Skeletal muscle cell (primary cell): ENCODE measurements around the gene OVCH2.
"Not testable (repeated sequence)": the region's sequence is repeated elsewhere in the genome, so short reads cannot be mapped to it uniquely, and the experiment has no call there.

ENCODE experiments used
- DNase-seq: peaks from one replicate; pipeline ENCODE4 v3.0.0-alpha.2; 2010; ENCODE audit warnings: low read depth
- H3K4me3 ChIP-seq: 2 replicates; pipeline ENCODE4 v1.5.1; 2011; ENCODE audit warnings: low read depth, mild to moderate bottlenecking, control low read depth, low read length, moderate library complexity

Gene OVCH2

GRCh38 chr11:7706377-7706776, at the start of gene OVCH2:
TSS of gene OVCH2 (minus strand) at chr11:7706477. CDS start at chr11:7706394, 83 bp downstream.
- DNase-seq = no peak
- no peak within 1 kb of the TSS for H3K4me3 ChIP-seq

DNA sequence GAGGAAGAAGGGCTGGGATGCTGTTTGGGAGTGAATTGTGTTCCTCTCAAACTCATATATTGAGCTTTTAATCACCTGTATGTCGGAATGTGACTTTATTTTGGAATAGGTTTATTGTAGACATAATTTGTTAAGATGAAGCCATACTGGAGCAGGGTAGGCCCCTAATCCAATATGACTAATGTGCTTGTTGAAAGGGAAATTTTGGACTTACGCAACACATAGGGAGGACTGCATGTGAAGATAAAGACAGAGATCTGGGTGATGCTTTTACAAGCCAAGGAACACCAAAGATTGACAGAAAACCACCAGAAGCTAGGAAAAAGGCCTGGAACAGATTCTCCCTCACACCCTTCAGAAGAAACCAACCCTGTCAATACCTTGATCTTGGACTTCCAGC, 43.2 kb upstream of the OVCH2 start:
- H3K4me3 ChIP-seq = no peak overlapping the region
- no peak for DNase-seq

GRCh38 chr11:7734767-7735166, 28.5 kb upstream of the OVCH2 start:
- H3K4me3 ChIP-seq, DNase-seq: not testable (repeated sequence)

DNA sequence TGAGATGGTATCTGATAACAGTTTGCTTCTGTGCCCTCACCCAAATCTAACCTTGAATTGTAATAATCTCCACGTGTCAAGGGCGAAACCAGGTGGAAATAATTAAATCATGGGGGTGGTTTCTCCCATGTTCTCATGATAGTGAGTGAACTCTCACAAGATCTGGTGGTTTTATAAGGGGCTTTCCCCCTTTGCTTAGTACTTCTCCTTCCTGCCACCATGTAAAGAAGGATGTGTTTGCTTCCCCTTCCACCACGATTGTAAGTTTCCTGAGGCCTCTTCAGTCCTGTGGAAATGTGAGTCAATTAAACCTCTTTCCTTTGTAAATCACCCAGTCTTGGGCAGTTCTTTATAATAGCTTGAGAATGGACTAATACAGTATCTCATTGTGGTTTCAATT, 8.5 kb upstream of the OVCH2 start:
- no peak for DNase-seq
- H3K4me3 ChIP-seq = no peak overlapping the region

DNA sequence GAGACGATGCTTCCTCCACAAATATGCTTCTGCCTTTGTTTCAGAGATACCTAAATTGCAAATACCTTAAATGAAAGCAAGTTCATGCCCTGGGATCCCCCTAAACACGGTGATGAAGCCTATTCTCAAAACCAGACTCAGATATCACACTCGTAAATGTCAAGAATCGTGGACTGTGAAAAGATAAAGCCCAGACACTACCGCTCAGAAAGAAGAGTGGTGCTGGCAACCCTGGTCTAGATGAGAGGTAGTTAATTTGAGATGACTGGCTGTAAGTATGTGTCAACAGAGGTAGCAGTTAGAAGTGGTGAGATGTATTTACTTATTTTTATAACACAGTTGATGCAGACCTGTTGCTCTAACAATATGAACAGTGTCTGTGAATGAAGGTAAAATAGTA, 2.5 kb downstream of the OVCH2 start:
- H3K4me3 ChIP-seq = no peak overlapping the region
- DNase-seq = no peak

- no peak overlapping the region for H3K4me3 ChIP-seq
- DNase-seq = no peak
Measured at GRCh38 chr11:7696424-7696823, 9.9 kb downstream of the OVCH2 start.

- no peak overlapping the region for H3K4me3 ChIP-seq
- no peak for DNase-seq
Measured at GRCh38 chr11:7694235-7694634, 12.0 kb downstream of the OVCH2 start.

DNA sequence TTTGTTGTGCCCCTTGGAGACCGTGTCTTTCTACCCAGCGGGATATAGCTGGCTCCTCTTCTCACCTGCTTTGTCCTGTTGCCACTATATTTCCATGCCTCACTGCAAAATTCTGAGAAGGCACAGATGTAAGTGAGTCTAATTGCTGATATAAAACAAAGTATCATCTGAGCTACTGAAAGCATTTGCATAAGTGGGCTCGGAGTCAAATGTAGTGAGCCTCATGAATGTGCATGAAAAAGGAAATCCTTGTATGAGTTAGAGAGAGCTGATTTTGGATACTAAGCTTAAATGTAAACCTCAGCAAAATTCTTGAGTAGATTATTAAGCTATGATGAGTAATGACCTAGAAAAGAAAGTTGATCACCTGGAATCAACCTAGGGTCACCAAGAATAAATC, 13.9 kb downstream of the OVCH2 start:
- DNase-seq = no peak
- no peak overlapping the region for H3K4me3 ChIP-seq

DNA sequence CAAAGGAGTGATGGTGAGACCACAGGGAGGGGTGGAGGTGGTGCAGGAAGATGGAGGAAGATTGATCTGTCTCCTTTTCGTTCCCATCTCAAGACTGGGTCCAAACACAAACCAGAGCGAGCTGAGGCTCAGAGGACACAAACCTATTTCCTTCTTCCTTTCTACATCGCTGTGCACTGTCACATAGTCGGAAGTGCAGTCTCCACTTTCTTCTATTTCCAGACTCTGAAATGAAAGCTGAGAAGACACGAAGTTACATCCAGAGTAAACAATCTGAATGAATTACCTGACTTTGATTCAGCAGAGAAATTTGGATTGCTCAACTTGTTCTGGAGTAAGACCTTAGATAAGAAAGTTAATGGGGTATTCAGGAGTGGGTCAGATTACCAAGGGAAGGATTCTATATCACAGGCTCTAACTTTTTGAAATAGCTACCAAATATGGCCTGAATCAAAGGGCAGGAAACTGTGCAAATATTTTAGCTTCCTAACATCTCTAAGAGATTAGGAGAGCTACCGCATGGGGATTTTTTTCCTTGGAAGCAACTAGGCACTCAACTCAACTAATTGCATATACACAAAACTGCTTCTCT, 14.4 kb downstream of the OVCH2 start:
- H3K4me3 ChIP-seq = no peak overlapping the region
- no peak for DNase-seq

- no peak for DNase-seq
- H3K4me3 ChIP-seq = no peak overlapping the region
Measured at GRCh38 chr11:7690648-7691047, 15.6 kb downstream of the OVCH2 start.

GRCh38 chr11:7689239-7689638, 17.0 kb downstream of the OVCH2 start:
- no peak for DNase-seq
- H3K4me3 ChIP-seq = no peak overlapping the region

DNA sequence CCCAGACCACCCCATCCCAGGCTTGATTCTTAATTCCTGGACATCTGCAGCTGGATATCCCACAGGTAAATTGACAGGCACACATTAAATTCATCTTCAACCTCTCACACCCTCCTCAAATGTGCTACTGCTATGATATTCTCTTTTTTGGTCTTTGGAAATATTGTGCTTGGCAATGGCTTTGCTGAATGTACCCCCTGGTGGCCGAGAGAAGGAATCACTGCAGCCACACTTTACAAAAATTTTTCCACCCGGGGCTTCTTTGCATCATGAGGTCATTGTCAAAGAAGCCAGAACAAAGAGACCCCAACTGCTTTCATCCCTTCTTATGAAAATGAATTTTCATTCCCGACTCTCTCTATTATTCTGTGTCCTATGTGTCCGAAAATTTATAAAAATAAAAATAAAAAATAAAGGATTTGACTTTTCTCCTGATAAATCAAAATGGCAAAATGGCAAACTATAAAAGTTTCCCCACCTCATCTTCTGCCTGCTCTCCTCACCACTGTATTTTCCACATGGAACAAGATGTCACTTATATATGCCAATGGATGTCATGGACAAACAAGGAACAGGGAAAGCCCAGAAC, 17.9 kb downstream of the OVCH2 start:
- DNase-seq = no peak
- H3K4me3 ChIP-seq = no peak overlapping the region

DNA sequence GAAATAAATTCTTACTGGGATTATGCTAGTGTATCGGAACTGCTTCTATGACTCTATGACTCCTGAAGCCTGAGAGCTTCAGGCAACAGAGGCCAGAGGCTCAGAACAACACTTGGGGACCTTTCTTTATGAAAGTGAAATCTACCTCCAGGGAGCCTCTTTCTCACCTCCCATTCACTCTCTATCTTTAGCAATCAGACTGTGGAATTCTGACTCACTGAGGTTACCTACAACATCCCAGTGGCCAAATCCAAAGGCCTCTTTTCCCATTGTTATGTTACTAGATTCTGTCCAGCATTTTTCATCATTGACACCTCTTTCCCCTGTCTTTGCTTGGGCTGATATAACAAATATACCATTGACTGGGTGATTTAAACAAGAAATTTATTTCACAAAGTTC, 18.9 kb downstream of the OVCH2 start:
- DNase-seq = no peak

DNA sequence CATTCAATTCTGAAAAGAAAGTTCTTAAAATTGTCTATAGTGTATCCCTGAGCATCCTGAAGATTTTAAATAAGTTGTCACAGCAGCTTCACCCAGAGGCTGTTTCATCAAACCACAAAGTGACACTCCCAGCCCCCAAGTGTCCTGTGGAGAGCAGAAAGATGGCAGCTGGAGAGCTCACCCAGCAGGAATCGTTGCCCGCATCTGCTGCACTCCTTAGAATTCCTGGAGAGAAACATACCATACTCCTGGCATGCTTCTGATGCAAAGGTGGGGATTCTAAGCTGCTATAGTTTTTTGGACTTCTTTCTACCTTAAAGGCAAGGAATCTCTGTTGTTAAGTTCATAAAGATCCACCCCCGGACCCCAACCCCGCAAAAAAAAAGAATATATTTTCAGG, 19.5 kb downstream of the OVCH2 start:
- no peak for DNase-seq
- no peak overlapping the region for H3K4me3 ChIP-seq

More for the DNA sequence above, 18.9 kb downstream of the OVCH2 start:
- no peak overlapping the region for H3K4me3 ChIP-seq

DNA sequence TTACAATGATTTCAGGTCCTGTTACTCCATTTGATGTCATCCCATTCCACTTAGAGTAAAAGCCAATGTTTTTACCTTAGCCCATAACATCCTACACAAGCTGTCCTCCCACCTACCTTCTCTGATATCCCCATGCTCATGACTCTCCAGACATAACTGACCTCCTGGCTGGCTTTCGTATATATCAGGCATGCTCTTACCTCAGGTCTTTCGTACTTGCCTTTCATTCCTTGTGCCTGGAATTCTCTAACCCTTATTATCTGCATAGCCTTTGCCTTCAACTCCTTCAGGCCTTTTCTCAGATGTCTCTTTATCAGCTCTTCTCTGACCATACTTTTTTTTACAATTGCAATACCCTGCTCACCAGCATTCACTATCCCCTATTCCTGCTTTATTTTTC, 22.7 kb downstream of the OVCH2 start:
- no peak overlapping the region for H3K4me3 ChIP-seq
- no peak for DNase-seq

DNA sequence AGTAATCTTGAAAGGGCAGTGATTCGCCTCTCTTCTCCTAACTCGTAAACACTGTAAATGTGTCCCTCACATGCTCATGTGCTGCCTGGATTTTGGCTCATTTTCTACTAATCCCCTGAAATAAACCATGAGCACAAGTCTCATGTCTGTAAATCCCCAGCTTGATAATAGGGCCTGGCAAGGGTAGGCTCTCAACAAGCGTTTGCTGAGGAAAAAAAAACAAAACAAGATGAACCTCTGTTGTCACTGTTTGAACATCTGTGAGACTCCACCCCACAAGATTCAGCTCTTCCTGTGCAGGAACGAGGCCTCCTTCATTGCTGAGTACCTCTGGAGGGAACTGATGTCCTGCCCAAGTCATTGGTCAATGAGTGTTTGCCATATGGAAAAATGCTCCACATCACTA, 28.5 kb downstream of the OVCH2 start:
- H3K4me3 ChIP-seq = no peak overlapping the region
- DNase-seq = no peak

DNA sequence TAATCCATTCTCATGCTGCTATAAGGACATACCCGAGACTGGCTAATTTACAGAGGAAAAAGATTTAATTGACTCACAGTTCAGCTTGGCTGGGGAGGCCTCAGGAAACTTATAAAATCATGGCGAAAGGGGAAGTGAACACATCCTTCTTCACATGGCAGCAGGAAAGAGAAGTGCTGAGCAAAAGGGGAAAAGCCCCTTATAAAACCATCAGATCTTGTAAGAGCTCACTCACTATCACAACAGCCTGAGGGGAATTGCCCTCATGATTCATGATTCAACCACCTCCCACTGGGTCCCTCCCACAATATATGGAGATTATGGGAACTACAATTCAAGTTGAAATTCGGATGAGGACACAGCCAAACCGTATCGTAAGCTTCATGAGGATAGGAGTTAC, 29.2 kb downstream of the OVCH2 start:
- DNase-seq = no peak
- H3K4me3 ChIP-seq = no peak overlapping the region

- no peak for DNase-seq
- H3K4me3 ChIP-seq = no peak overlapping the region
Measured at GRCh38 chr11:7675631-7676030, 30.6 kb downstream of the OVCH2 start.

- no peak for DNase-seq
- H3K4me3 ChIP-seq = peak overlapping the region; percentile 43
Measured at GRCh38 chr11:7673724-7674434, 32.4 kb downstream of the OVCH2 start.

GRCh38 chr11:7672960-7673723, 33.1 kb downstream of the OVCH2 start, which contains the start of gene CYB5R2:
TSS of gene CYB5R2 (minus strand) at chr11:7673500. CDS start at chr11:7672825, 675 bp downstream.
- H3K4me3 ChIP-seq = peak within 1 kb of the TSS; percentile 43
- no peak for DNase-seq
